K562 (cell line): Measurements from ENCODE around the gene PSMC3IP. TPM values are rescaled to one million over a fixed set of nuclear protein-coding genes. Genes with fewer than 3 reads are reported as not detected.
A peak's percentile ranks its signal among the peaks of the same experiment; 100 is the strongest.

Source experiments
- BRF1 ChIP-seq: IDR thresholded peaks from 3 replicates; pipeline ENCODE4 v1.6.1; 2011; ENCODE audit warnings: borderline replicate concordance, mild to moderate bottlenecking; ENCODE audit not compliant: insufficient read length; ENCODE audit errors: extremely low read depth
- DPF2 ChIP-seq: fragments of 450-650 bp; IDR thresholded peaks from 2 replicates; pipeline ENCODE4 v1.6.1; 2016
- HDAC1 ChIP-seq, 2 experiments: fragments of 450-650 bp; IDR thresholded peaks; 2 replicates each; pipeline ENCODE4 v1.6.1; 2016 to 2017; ENCODE audit warnings: inconsistent platforms in 1 of 2, mild to moderate bottlenecking in 1 of 2, moderate library complexity in 1 of 2
- IFI16 ChIP-seq: fragments of 250-450 bp; sonication (Bioruptor Pico); IDR thresholded peaks from 2 replicates; pipeline ENCODE4 v2.1.2; 2022; ENCODE audit warnings: mild to moderate bottlenecking, inconsistent platforms
- MGA ChIP-seq: fragments of 450-650 bp; IDR thresholded peaks from 2 replicates; pipeline ENCODE4 v1.6.1; 2016; ENCODE audit warnings: mild to moderate bottlenecking, moderate library complexity
- REST ChIP-seq, 2 experiments: fragments of 450-650 bp; formaldehyde crosslinking in 1 of 2; IDR thresholded peaks; 2 replicates each; pipeline versions ENCODE4 v1.4.0 to v1.6.1; 2014 to 2020; ENCODE audit warnings: mild to moderate bottlenecking in 2 of 2, borderline replicate concordance in 1 of 2, low read depth in 1 of 2
- ZNF561 ChIP-seq: fragments of 450-650 bp; formaldehyde crosslinking; conservative IDR thresholded peaks from 2 replicates; pipeline ENCODE4 v1.4.0; 2020; ENCODE audit warnings: mild to moderate bottlenecking, moderate library complexity
- polyA plus RNA-seq, 8 experiments: library from polyadenylated mRNA; depleted of rRNA in 4 of 8; stranded (reverse) in 5 of 8; unstranded in 3 of 8; fragments of >200 nt; fragmentation: Nextera tagmentation in 2 of 8; fragmentation: Illumina TruSeq in 1 of 8; extraction: Ambion mirVana in 2 of 8; extraction: Trizol in 1 of 8; gene quantifications; 2 replicates each; pipeline versions ENCODE4 v1.2.1 to v1.2.3, GENCODE V29; 2011 to 2014; ENCODE audit warnings: inconsistent platforms in 1 of 8, missing spikeins in 1 of 8
- total RNA-seq, 7 experiments: library from RNA; depleted of rRNA in 6 of 7; stranded (reverse); fragments of >200 nt in 6 of 7; fragmentation: Illumina TruSeq in 2 of 7; extraction: Trizol in 2 of 7; gene quantifications; 2 replicates each; pipeline versions ENCODE4 v1.2.1 to v1.2.3, GENCODE V29; 2011 to 2021; ENCODE audit warnings: low replicate concordance in 1 of 7

The PSMC3IP gene
- total and polyA plus RNA-seq, 9 of the 15 experiments (the other 6 are each of a cell fraction or from before 2014, with no cell fraction given), result 13.8 to 65.6 (median 32.8) TPM

- TF ChIP-seq HDAC1 (IDR thresholded peaks at IDR 0.05) (0 out of 4 replicates have a peak, but pooled peaks of 1 of the 2 experiments have one; percentile 18), IFI16 (CRISPR knock-in tag) (0 out of 2 replicates have a peak, but pooled peaks have one; percentile 34), MGA (peak; percentile 73; the same call in 1 of the 2 replicates), BRF1 (no peak), ZNF561 (CRISPR knock-in tag) (0 out of 2 replicates have a peak, but pooled peaks have one; percentile 29), REST (IDR thresholded peaks at IDR 0.05; ENCODE audit: borderline replicate concordance) (no peak), REST (CRISPR knock-in tag; IDR thresholded peaks at IDR 0.05; ENCODE audit: low read depth) (0 out of 2 replicates have a peak, but pooled peaks have one; percentile 22), DPF2 (peak; percentile 14; the same call in 1 of the 2 replicates)
Observed at GRCh38 chr17:42566215-42566882, 11.2 kb downstream of the PSMC3IP start (continued).
